Measurements from ENCODE around the gene FHIT.

- no peak for TF ChIP-seq CTCF (IDR thresholded peaks at IDR 0.05)
- TF ChIP-seq EZH2 (IDR thresholded peaks at IDR 0.05): no peak
Observed at GRCh38 chr3:60090548-60090947, 1160.7 kb downstream of the FHIT start.

Measured in neural progenitor cell (in vitro differentiated cells).